SJCRH30 (cell line): ENCODE measurements around the gene ERG. TPM values are rescaled to one million over a fixed set of nuclear protein-coding genes. Genes with fewer than 3 reads are reported as not detected.

Source experiments
- DNase-seq, 2 experiments: peaks; one replicate each; pipeline ENCODE4 v3.0.0-alpha.2; 2015 to 2020
- H3K27ac ChIP-seq: fragments of 250-450 bp; sonication (Bioruptor Pico); 2 replicates; pipeline ENCODE4 v1.5.1; 2020; ENCODE audit warnings: mild to moderate bottlenecking, moderate library complexity
- H3K27me3 ChIP-seq: fragments of 250-450 bp; sonication (Bioruptor Pico); 2 replicates; pipeline ENCODE4 v1.5.1; 2020; ENCODE audit warnings: mild to moderate bottlenecking, moderate library complexity
- H3K36me3 ChIP-seq: fragments of 250-450 bp; sonication (Bioruptor Pico); 2 replicates; pipeline ENCODE4 v1.5.1; 2020; ENCODE audit warnings: mild to moderate bottlenecking, moderate library complexity
- H3K4me1 ChIP-seq: fragments of 250-450 bp; sonication (Bioruptor Pico); 2 replicates; pipeline ENCODE4 v1.5.1; 2020; ENCODE audit warnings: mild to moderate bottlenecking, moderate library complexity
- H3K4me3 ChIP-seq: fragments of 250-450 bp; sonication (Bioruptor Pico); 2 replicates; pipeline ENCODE4 v1.5.1; 2020; ENCODE audit warnings: mild to moderate bottlenecking, moderate library complexity
- H3K9me3 ChIP-seq: fragments of 250-450 bp; sonication (Bioruptor Pico); replicated peaks from 2 replicates; pipeline ENCODE4 v1.5.1; 2020; ENCODE audit warnings: mild to moderate bottlenecking, moderate library complexity
- total RNA-seq: library from RNA; depleted of rRNA; stranded (reverse); fragments of >200 nt; shearing (Covaris generic); gene quantifications from 2 replicates; pipeline ENCODE4 v1.2.3, GENCODE V29; 2014

ERG gene
- total RNA-seq, 1 experiment from 2014 or later, result not detected

- no peak overlapping the region for H3K4me3 ChIP-seq
- no peak for DNase-seq
- no peaks in the 10 kb centered on the region for H3K9me3 ChIP-seq
- H3K27ac ChIP-seq, result no peak overlapping the region
- H3K27me3 ChIP-seq, result no peaks in the 10 kb centered on the region
- no peaks in the 10 kb centered on the region for H3K4me1 ChIP-seq
- H3K36me3 ChIP-seq, result no peaks in the 10 kb centered on the region
These were observed 55.2 kb downstream of the ERG start for GRCh38 chr21:38443110-38443509.

GRCh38 chr21:38441153-38441552 is 57.1 kb downstream of the ERG start:
- no peaks in the 10 kb centered on the region for H3K36me3 ChIP-seq
- H3K4me3 ChIP-seq, result no peak overlapping the region
- H3K27ac ChIP-seq, result no peak overlapping the region
- no peaks in the 10 kb centered on the region for H3K4me1 ChIP-seq
- no peaks in the 10 kb centered on the region for H3K9me3 ChIP-seq
- no peak for DNase-seq
- H3K27me3 ChIP-seq, result no peaks in the 10 kb centered on the region

- no peaks in the 10 kb centered on the region for H3K36me3 ChIP-seq
- no peaks in the 10 kb centered on the region for H3K4me1 ChIP-seq
- H3K27ac ChIP-seq, result no peak overlapping the region
- no peak for DNase-seq
- H3K27me3 ChIP-seq, result no peaks in the 10 kb centered on the region
- no peak overlapping the region for H3K4me3 ChIP-seq
- no peaks in the 10 kb centered on the region for H3K9me3 ChIP-seq
These were observed 57.5 kb downstream of the ERG start for GRCh38 chr21:38440746-38441145.

GRCh38 chr21:38439957-38440356 is 58.3 kb downstream of the ERG start:
- Histone ChIP-seq H3K36me3 (no peaks in the 10 kb centered on the region), H3K9me3 (no peaks in the 10 kb centered on the region), H3K27ac (no peak overlapping the region), H3K4me3 (no peak overlapping the region), H3K27me3 (no peaks in the 10 kb centered on the region), H3K4me1 (no peaks in the 10 kb centered on the region)
- no peak for DNase-seq

GRCh38 chr21:38439426-38439825 is 58.9 kb downstream of the ERG start:
- Histone ChIP-seq H3K36me3 (no peaks in the 10 kb centered on the region), H3K27ac (no peak overlapping the region), H3K4me1 (no peaks in the 10 kb centered on the region), H3K4me3 (no peak overlapping the region), H3K27me3 (no peaks in the 10 kb centered on the region), H3K9me3 (no peaks in the 10 kb centered on the region)
- DNase-seq, result no peak

- H3K27ac ChIP-seq, result no peak overlapping the region
- no peaks in the 10 kb centered on the region for H3K4me1 ChIP-seq
These were observed 59.8 kb downstream of the ERG start for GRCh38 chr21:38438462-38438893.

GRCh38 chr21:38436341-38436740 is 61.9 kb downstream of the ERG start:
- Histone ChIP-seq H3K27ac (no peak overlapping the region), H3K4me1 (no peaks in the 10 kb centered on the region), H3K36me3 (no peaks in the 10 kb centered on the region), H3K9me3 (no peaks in the 10 kb centered on the region), H3K4me3 (no peak overlapping the region), H3K27me3 (no peaks in the 10 kb centered on the region)
- no peak for DNase-seq

More at GRCh38 chr21:38438462-38438893, 59.8 kb downstream of the ERG start:
- H3K27me3 ChIP-seq, result no peaks in the 10 kb centered on the region
- no peak overlapping the region for H3K4me3 ChIP-seq
- no peak for DNase-seq
- H3K9me3 ChIP-seq, result no peaks in the 10 kb centered on the region
- H3K36me3 ChIP-seq, result no peaks in the 10 kb centered on the region

- no peaks in the 10 kb centered on the region for H3K9me3 ChIP-seq
- no peaks in the 10 kb centered on the region for H3K27me3 ChIP-seq
- H3K27ac ChIP-seq, result no peak overlapping the region
- H3K4me3 ChIP-seq, result no peak overlapping the region
- H3K36me3 ChIP-seq, result no peaks in the 10 kb centered on the region
- DNase-seq, result peak in 1 of 2 experiments; percentile 9
- no peaks in the 10 kb centered on the region for H3K4me1 ChIP-seq
These were observed 63.3 kb downstream of the ERG start for GRCh38 chr21:38434913-38435533.

- no peak overlapping the region for H3K4me3 ChIP-seq
- no peaks in the 10 kb centered on the region for H3K36me3 ChIP-seq
- H3K4me1 ChIP-seq, result no peaks in the 10 kb centered on the region
- no peak for DNase-seq
- H3K27me3 ChIP-seq, result no peaks in the 10 kb centered on the region
- no peaks in the 10 kb centered on the region for H3K9me3 ChIP-seq
- no peak overlapping the region for H3K27ac ChIP-seq
These were observed 64.8 kb downstream of the ERG start for GRCh38 chr21:38433471-38433870.

GRCh38 chr21:38430401-38430984 is 67.8 kb downstream of the ERG start:
- no peaks in the 10 kb centered on the region for H3K9me3 ChIP-seq
- no peak for DNase-seq
- H3K27me3 ChIP-seq, result no peaks in the 10 kb centered on the region
- no peak overlapping the region for H3K4me3 ChIP-seq
- no peak overlapping the region for H3K27ac ChIP-seq
- H3K36me3 ChIP-seq, result no peaks in the 10 kb centered on the region
- H3K4me1 ChIP-seq, result no peaks in the 10 kb centered on the region

GRCh38 chr21:38429011-38429410 is 69.3 kb downstream of the ERG start:
- H3K4me1 ChIP-seq, result no peaks in the 10 kb centered on the region
- H3K27me3 ChIP-seq, result no peaks in the 10 kb centered on the region
- H3K27ac ChIP-seq, result no peak overlapping the region
- DNase-seq, result no peak
- no peaks in the 10 kb centered on the region for H3K36me3 ChIP-seq
- H3K4me3 ChIP-seq, result no peak overlapping the region
- no peaks in the 10 kb centered on the region for H3K9me3 ChIP-seq

GRCh38 chr21:38428211-38428610 is 70.1 kb downstream of the ERG start:
- H3K27ac ChIP-seq, result no peak overlapping the region
- no peaks in the 10 kb centered on the region for H3K27me3 ChIP-seq
- no peak overlapping the region for H3K4me3 ChIP-seq
- DNase-seq, result no peak
- H3K9me3 ChIP-seq, result no peaks in the 10 kb centered on the region
- H3K4me1 ChIP-seq, result no peaks in the 10 kb centered on the region
- H3K36me3 ChIP-seq, result no peaks in the 10 kb centered on the region

- Histone ChIP-seq H3K27ac (no peak overlapping the region), H3K27me3 (no peaks in the 10 kb centered on the region), H3K4me3 (no peak overlapping the region), H3K9me3 (no peaks in the 10 kb centered on the region), H3K36me3 (no peaks in the 10 kb centered on the region), H3K4me1 (no peaks in the 10 kb centered on the region)
- DNase-seq, result no peak
These were observed 73.8 kb downstream of the ERG start for GRCh38 chr21:38424305-38425019.

- Histone ChIP-seq H3K4me1 (no peaks in the 10 kb centered on the region), H3K4me3 (no peak overlapping the region), H3K27me3 (no peaks in the 10 kb centered on the region), H3K36me3 (no peaks in the 10 kb centered on the region), H3K27ac (no peak overlapping the region), H3K9me3 (no peaks in the 10 kb centered on the region)
- DNase-seq, result no peak
These were observed 76.2 kb downstream of the ERG start for GRCh38 chr21:38422082-38422481.

- H3K27ac ChIP-seq, result no peak overlapping the region
- H3K4me3 ChIP-seq, result no peak overlapping the region
- no peaks in the 10 kb centered on the region for H3K9me3 ChIP-seq
These were observed 78.1 kb downstream of the ERG start for GRCh38 chr21:38420140-38420539.

More at GRCh38 chr21:38420140-38420539, 78.1 kb downstream of the ERG start:
- H3K36me3 ChIP-seq, result no peaks in the 10 kb centered on the region
- no peaks in the 10 kb centered on the region; the same call in 1 of the 2 replicates for H3K27me3 ChIP-seq
- no peak for DNase-seq
- no peaks in the 10 kb centered on the region for H3K4me1 ChIP-seq
